GOT3 (cell line): Measurements from ENCODE around the gene TFB1M.
"Not testable (repeated sequence)": the region's sequence is repeated elsewhere in the genome, so short reads cannot be mapped to it uniquely, and the experiment has no call there.

ENCODE experiments used
- DNase-seq: peaks from one replicate; lab custom pipeline; 2025; ENCODE audit warnings: mixed read lengths; lab: John Stamatoyannopoulos, UW

TFB1M gene

DNA sequence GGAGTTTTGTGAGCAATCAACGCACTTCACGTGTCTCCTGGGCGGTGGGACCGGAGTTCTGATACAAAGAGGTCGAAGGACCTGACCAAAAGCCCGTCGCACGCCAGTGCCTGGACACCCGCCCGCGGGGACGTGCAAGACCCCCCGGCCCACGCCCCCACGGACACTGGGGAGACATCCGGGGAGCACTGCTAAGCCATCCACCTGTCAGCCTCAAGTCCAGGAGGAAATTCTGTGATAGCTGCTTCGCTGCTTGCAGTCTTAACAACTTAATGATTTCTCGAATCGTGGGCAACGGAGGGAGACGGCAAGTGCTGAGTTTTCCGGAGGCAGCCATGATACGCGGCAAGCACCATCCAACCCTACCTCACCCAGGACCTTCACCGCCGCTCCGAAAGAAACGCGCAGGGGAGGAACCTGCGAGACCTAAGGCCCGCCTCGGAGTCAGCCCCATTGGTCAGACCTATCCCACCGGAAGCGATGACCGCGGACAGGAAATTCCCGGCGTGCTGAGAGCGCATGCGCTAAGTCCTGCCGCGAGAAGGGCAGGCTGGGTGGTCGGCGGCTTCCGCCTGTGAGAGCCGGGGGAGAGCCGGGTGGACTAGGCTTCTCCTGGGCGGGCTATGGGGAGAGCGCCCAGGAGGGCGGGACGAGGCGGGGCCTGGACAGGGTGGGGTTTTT lies at the start of gene TFB1M:
Gene TFB1M, minus strand, starts transcription at position 393 of the 681 bp plus-strand sequence. Its CDS starts 56 bp downstream, at position 337.
- peak; percentile 98 for DNase-seq

DNA sequence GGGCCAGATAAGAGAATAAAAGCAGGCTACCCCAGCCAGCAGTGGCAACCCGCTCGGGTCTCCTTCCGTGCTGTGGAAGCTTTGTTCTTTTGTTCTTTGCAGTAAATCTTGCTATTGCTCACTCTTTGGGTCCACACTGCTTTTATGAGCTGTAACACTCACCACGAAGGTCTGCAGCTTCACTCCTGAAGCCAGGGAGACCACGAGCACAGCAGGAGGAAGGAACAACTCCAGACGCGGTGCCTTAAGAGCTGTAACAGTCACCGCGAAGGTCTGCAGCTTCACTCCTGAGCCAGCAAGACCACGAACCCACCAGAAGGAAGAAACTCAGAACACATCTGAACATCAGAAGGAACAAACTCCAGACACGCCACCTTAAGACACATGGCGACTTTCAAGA lies 49.7 kb upstream of the TFB1M start:
- DNase-seq: not testable (repeated sequence)

DNA sequence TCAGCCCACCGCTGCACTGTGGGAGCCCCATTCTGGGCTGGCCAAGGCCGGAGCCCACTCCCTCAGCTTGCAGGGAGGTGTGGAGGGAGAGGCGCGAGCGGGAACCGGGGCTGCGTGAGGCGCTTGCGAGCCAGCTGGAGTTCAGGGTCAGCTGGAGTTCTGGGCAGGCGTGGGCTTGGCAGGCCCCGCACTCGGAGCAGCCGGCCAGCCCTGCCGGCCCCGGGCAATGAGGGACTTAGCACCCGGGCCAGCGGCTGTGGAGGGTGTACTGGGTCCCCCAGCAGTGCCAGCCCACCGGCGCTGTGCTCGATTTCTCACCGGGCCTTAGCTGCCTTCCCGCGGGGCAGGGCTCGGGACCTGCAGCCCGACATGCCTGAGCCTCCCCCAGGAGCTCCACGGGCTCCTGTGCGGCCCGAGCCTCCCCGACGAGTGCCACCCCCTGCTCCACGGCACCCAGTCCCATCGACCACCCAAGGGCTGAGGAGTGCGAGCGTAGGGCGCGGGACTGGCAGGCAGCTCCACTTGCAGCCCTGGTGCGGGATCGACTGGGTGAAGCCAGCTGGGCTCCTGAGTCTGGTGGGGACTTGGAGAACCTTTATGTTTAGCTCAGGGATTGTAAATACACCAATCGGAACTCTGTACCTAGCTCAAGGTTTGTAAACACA lies 48.8 kb upstream of the TFB1M start:
- DNase-seq: not testable (repeated sequence)

DNA sequence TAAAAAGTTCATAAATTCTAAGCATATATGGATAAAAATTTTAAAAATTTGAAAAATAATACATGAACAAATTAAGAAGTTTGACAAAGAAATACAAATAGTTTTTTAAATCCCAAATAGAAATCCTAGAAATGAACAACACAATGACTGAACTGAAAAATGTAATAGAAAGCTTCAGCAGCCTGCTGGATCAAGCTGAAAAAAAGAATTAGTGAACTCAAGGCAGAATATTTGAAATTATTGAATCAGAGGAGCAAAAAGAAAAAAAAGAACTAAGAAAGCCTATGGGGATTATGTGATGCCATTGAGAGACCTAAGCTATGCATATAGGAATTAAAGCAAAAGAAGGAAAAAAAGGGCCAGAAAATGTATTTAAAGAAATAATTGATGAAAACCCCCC lies 39.9 kb upstream of the TFB1M start:
- no peak for DNase-seq

DNA sequence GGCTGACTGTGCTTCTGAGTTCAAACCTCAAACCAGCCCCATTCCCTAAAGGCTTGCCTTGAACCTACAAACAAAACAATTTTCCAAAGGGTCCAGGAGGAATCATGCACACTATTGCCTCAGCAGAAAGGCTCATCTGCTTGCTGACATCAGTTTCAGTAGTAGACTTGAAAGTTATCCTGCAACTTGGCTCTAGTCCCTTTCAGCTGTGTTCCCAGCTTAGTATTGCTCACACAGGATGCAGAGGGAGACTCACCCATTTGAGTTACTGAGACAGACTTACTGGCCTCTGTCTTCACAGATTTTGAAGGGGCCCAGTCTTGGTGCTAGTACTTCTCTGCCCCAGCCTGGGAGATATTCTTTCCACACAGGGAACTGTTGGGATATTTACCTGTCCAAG lies 38.5 kb upstream of the TFB1M start:
- no peak for DNase-seq

DNA sequence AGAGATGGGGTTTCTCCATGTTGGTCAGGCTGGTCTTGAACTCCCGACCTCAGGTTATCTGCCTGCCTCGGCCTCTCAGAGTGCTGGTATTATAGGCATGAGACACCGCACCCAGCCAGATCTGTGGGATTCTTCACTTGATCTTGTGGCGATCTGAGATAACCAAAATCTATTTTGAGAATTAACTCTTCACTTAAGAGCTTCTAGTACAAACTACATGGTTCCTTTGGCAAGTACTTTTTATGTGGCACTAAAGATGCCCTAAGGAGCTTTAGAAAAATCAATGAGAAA lies 37.8 kb upstream of the TFB1M start:
- DNase-seq: no peak

DNA sequence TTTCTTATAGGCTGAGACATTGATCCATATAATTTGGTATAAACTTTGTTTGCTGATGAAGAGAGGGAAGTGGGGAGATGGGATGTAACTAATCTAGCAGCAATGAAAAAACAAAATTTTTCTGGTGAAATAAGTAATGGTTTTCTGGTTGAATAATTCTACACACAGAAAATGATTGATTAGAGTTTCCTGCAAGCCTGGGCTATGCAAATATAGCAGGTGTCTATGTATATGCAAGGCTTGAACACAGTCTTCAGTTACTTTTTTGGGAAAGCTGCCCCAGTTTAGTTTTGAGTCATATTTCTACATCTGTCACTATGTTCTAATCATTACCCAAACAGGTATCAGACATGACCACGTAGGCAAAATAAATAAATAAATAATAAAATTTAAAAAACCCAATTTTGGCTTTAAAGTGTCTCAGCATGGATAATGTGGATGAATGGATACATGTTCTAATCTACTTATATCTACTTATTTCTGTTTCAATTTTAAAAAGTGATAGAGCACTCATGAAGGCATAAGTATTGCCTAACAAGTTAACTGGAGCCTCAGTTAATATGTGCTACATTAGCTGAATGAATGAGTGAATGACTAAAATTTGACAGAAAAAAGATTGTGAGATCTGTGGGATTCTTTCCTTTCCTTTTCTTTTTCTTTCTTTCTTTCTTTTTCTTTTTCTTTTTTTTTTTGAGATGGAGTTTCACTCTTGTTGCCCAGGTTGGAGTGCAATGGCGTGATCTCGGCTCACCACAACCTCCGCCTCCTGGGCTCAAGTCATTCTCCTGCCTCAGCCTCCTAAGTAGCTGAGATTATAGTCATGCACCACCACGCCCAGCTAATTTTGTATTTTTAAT lies 37.2 kb upstream of the TFB1M start:
- no peak for DNase-seq

DNA sequence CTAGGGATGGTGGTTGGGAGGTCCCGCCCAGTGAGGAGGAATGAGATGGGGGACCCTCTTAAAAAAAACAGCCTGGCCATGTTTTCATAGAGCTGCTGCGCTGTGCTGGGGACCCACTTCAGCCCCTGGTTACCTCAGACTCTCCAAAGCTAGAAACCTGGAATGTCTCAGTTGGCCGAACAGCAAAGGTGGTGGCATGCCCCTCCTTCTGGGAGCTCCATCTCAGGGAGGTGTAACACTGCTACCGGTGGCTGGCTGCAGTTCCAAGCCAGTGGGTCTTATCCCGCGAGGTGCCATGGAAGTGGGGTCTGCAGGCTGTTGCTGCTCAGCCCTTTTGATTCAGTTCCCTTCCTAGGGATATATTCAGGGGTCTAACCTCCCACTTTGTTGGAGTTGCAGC lies 35.7 kb upstream of the TFB1M start:
- DNase-seq: no peak

DNA sequence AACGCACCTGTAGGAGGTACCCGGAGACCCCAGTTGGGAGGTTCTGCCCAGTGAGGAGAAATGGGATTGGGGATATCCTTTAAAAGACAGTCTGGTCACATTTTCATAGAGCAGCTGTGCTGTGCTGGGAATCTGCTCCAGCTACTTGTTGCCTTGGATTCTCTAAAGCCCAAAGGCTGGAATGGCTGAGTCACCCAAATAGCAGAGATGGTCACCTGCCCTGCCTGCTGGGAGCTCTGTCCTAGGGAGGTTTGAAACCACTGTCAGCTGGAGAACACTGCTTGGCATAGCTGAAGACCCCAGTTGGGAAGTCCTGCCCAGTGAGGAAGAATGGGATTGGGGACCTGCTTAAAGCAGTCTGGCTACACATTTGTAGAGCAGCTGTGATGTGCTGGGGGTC lies 34.8 kb upstream of the TFB1M start:
- DNase-seq: no peak

DNA sequence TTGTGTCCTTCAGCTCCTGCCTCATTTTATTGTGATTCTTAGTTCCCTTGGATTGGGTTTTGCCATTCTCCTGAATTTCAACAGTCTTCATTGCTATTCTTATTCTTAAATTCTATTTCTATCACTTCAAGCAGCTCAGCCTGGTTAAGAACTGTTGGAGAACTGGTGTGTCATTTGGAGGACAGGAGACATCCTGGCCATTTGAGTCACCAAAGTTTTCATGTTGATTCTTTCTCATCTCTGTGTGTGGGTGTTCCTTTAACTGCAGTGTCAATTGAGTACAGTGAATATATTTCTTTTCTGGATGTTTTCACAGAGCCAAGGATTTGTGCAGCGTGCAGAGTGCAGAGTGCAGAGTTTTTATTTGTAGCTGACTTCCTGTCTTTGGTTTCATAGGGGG lies 33.5 kb upstream of the TFB1M start:
- no peak for DNase-seq

DNA sequence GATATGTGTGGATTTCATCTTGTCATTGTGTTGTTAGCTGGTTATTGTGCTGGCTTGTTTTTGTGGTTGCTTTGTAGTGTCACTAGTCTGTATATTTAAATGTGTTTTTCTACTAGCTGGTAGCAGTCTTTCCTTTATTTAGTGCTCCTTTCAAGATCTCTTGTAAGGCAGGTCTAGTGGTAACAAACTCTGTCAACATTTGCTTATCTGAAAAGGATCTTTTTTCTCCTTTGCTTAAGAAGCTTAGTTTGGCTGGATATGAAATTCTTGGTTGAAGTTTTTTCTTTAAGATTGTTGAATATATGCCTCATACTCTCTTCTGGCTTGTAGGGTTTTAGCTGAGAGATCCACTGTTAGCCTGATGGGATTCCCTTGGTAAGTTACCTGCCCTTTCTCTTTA lies 32.7 kb upstream of the TFB1M start:
- no peak for DNase-seq

DNA sequence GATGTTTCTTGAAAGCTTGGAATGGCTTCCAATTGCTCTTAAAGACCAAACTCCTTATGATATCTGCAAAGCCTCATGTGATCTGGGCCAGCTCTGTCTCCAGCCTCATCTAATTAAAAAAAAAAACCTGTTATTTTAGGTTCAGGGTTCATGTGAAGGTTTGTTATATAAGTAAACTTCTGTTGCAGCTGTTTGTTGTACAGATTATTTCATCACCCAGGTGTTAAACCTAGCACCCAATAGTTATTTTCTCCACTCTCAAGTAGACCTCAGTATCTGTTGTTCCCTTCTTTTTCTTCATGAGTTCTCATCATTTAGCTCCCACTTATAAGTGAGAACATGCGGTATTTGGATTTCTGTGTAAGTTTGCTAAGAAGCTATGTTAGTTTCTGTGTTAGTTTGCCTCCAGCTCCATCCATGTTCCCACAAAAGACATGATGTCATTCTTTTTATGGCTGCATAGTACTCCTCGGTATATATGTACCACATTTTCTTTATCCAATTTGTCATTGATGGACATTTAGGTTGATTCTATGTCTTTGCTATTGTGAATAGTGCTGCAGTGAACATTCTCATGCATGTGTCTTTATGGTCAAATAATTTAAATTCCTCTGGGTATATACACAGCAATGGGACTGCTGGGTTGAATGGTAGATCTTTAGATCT lies 30.2 kb upstream of the TFB1M start:
- no peak for DNase-seq

DNA sequence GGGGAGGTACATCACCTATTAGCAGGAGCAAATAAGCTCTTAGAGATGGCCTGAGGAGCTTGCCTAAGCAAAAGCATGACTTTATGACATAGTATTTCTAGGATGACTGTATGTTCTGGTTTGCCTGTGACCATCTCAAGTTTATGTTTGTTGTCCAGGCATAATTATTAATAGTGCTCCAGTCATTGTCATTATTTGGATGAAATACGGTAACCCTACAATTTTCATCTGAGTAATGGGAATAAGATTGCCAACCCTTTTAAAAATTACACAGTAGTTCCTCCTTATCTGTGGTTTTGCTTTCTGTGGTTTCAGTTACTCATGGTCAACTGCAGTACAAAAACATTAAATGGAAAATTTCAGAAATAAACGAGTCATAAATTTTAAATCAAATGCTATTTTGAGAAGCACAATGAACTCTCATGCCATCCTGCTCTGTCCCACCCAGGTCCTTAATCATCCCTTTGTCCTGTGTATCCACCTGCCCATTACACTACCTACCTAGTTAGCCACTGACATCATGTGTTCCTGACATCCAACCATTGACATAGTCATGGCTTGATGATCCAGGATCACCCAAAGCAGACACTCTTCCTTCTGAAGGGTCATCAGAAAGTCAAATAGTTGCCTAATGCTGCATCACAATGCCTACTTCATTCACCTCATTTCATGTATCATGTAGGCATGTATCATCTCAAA lies 27.0 kb upstream of the TFB1M start:
- no peak for DNase-seq

DNA sequence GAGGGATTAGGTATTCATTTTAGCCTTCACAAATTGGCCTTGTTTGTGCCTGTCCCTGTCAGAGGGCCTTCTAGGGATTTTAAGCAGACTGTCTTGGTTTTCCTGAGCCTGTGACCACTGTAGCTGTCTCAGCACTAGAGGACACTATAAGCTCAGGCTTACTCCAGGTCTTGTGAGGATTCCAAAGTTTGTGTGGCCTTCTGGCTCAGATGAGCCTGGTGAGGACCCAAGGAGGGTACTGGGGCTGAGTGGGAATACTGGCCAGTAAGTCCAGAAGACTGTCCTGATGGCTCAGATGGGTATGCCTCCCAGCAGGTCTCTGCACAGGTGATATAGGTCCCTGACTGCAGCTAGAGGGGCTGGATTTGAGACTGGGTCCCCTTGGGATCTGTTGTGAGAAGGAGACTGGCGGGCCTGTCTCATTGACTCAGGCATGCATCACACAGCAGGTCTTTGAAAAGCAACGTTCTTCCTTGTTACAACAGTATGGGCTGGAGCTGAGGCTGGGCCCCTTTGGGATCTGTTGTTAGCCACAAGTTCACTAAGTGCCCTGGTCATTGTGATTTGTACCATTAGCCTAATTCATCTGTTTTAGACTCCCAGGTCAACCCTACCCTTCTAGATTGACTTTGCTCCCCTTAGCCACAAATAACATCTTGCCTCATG lies 26.3 kb upstream of the TFB1M start:
- DNase-seq: peak; percentile 44

DNA sequence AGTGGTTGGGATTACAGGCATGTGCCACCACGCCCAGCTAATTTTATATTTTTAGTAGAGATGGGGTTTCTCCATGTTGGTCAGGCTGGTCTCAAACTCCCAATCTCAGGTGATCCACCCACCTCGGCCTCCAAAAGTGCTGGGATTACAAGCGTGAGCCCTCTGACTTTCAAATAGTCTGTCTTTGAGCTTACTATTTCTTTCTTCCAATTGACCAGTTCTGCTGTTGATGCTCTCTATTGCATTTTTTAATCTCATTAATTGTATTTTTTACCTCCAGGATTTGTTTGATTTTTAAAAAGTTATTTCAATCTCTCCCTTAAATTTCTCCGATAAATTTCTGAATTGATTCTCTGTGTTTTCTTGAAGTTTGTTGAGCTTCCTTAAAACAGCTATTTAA lies 25.6 kb upstream of the TFB1M start:
- not testable (repeated sequence) for DNase-seq

DNA sequence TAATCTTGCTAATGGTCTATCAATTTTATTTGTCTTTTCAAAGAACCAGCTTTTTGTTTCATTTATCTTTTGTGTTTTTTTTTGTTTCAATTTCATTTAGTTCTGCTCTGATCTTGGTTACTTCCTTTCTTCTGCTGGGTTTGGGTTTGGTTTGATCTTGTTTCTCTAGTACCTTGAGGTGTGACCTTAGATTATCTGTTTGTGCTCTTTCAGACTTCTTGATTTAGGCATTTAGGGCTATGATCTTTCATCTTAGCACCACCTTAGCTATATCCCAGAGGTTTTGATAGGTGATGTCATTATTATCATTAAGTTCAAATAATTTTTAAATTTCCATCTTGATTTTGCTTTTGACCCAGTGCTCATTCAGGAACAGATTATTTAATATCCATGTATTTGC lies 24.0 kb upstream of the TFB1M start:
- DNase-seq: not testable (repeated sequence)

DNA sequence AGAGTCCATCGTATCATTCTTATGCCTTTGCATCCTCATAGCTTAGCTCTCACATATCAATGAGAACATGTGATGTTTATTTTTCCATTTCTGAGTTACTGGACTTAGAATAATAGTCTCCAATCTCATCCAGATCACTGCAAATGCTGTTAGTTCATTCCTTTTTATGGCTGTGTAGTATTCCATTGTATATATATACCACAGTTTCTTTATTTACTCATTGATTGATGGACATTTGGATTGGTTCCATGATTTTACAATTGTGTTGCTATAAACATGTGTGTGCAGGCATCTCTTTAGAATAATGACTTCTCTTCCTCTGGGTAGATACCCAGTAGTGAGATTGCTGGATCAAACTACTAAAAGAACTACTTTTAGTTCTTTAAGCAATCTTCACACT lies 21.0 kb upstream of the TFB1M start:
- no peak for DNase-seq

DNA sequence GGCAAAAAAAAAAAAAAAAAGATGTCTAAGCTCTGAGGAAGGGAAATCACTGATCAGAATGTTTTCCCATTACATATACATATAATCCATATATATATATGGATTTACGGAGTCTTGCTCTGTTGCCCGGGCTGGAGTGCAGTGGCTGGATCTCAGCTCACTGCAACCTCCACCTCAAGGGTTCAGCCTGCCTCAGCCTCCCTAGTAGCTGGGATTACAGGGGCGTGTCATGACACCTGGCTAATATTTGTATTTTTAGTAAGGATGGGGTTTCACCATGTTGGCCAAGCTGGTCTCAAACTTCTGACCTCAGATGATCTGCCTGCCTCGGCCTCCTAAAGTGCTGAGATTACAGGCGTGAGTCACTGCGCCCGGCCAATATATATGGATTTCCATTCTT lies 19.8 kb upstream of the TFB1M start:
- DNase-seq: not testable (repeated sequence)

DNA sequence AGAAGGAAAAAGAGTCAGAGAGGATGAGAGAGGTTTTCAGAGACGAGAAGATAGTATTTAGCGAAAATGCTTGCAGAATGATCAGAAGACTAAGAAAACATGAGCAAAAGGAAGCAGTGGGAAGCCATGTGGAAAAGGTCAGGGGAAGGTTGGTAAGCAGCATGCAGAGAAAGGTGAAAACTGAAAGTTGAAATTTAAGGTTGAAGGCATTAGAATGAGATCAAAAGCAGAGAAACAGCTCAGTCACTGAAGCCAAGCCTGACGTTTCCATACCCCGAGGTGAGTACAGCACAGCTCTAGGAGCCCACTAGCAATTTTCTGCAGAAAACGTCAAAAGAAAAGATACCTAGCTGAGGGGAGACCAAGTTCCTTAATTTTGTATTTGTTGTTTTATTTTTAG lies 19.1 kb upstream of the TFB1M start:
- DNase-seq: no peak

DNA sequence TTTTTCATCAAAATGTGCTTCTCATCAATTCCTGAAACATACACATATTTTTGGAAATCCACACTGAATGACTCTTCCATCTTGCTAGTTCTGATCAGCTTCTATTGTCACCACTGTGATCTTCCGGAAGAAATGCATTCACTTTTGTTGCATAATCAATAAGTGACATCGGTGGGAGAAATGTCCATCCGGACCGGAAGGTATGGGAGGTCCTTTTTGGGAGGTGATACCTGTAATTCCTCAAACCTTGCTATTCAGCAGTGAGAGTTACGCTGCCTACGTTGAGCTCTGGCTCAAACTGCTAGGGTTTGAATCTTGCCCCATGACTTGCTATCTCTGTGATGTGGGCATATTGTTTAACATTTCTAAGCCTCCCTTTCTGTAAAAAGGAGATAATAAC lies 16.6 kb upstream of the TFB1M start:
- DNase-seq: no peak

DNA sequence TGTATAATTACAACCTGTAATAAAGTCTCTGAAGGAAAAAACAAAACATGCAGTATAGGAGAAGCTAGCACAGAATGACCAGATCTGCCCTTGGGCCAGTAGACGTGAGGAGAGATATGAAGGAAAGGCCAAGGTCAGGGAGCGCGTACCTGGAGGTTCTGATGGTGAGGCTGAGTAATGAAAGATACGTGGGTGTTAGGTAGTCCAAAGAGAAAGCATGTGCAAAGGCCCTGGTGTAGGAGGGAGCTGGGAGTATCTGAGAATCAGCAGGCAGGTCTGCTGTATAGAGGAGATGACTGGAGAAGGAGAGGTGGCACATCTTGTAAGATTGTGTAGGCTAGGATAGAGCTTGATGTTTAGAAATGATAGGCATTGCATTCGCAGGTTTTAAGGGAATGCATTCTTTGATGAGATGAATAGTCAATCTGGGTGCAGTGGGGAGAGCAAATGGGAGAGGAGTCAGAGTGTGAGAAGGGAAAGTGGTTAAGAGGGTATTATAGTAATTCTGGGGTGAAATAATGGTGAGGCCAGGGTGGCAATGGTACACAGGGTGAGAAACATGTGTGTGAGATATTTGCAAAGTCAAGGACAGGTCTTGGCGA lies 15.9 kb upstream of the TFB1M start:
- DNase-seq: no peak
